Sciatic nerve (tissue), 2 donors: ENCODE measurements around the gene ZNF219. TPM values are rescaled to one million over a fixed set of nuclear protein-coding genes. Genes with fewer than 3 reads are reported as not detected.
"Not testable (repeated sequence)": the region's sequence is repeated elsewhere in the genome, so short reads cannot be mapped to it uniquely, and the experiment has no call there.

Experiments
- ATAC-seq: fragments of 200-7000 bp; cut with Tn5 transposase; one replicate; pipeline ENCODE4 v1.9.1; 2020; ENCODE audit warnings: mild to moderate bottlenecking, moderate library complexity
- DNase-seq: peaks from one replicate; pipeline ENCODE4 v3.0.0-alpha.2; 2020; ENCODE audit warnings: low spot score
- intact Hi-C: fragments of 100-400 bp; cut with DNase I; formaldehyde crosslinking; loops from one replicate; pipeline ENCODE4 v1.14.2; 2022
- total RNA-seq: library from RNA; stranded (reverse); fragmentation: NEBNext Ultra II Directional; extraction: Animal tissue kit (Norgen Biotek cat#: 25700); gene quantifications from one replicate; pipeline ENCODE4 v1.2.1, GENCODE V29; 2021
- donor health status: DM: no; HTN: no; CAD: no.
- donor health status: DM: no; HTN: no; CAD: no.

The ZNF219 gene
- total RNA-seq, 1 donor from 2014 or later, result 43.2 TPM

DNA sequence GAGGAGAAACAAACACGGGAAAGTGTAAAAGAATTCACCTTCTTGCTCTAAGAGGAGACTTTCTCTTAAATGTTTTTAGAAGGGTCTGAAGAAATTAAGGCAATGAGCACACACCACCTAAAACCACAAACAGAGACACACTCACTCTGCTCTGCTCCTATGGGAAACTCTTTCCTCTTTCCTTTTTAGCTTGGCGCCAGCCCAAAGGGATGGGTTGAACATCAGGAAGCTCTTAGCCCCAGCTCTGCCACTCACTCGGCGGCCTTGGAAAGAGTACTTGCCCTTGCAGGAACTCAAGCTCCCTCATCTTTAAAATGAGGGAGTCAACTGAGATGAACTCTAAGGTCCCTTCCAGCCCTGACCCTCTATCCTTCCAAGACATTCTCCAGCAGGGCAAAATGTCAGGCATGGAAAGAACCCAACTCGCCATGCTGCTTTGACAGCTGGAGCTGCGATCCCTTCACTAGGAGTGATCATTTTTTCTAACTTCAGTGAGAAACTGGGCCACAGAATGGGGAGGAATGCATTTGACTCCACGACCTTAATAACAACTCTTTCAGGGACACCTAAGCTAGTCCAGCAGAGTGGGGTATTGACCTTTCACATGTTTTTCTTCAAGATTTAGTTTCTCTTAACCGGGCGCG lies 41.8 kb downstream of the ZNF219 start:
- intact Hi-C loops, result no loop called here
- DNase-seq (peak; percentile 78), ATAC-seq (peak; percentile 86)

GRCh38 chr14:21055432-21056117 lies 42.9 kb downstream of the ZNF219 start:
- DNase-seq (no peak), ATAC-seq (no peak)
- intact Hi-C loops, result no loop called here

DNA sequence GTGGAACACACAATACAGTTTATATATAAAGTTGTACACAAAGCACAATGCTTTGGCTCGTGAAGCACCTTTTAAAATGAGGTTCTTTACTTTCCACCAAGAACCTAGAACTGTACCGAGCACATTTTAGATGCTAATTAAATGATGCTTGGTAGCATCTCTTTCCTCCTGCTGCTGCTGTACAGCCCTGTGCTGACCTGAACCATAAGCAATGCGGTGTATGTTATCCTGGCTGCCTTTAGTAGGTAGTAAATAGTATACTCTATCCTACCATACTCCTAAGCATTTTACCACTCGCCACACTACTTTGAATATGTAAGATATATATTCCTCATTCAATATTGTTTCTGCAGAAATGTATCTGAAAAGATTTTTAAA lies 43.7 kb downstream of the ZNF219 start:
- ATAC-seq (no peak), DNase-seq (no peak)
- intact Hi-C loops, result no loop called here

GRCh38 chr14:21054123-21054767 lies 44.2 kb downstream of the ZNF219 start:
- intact Hi-C loops, result no loop called here
- DNase-seq (no peak), ATAC-seq (no peak)

DNA sequence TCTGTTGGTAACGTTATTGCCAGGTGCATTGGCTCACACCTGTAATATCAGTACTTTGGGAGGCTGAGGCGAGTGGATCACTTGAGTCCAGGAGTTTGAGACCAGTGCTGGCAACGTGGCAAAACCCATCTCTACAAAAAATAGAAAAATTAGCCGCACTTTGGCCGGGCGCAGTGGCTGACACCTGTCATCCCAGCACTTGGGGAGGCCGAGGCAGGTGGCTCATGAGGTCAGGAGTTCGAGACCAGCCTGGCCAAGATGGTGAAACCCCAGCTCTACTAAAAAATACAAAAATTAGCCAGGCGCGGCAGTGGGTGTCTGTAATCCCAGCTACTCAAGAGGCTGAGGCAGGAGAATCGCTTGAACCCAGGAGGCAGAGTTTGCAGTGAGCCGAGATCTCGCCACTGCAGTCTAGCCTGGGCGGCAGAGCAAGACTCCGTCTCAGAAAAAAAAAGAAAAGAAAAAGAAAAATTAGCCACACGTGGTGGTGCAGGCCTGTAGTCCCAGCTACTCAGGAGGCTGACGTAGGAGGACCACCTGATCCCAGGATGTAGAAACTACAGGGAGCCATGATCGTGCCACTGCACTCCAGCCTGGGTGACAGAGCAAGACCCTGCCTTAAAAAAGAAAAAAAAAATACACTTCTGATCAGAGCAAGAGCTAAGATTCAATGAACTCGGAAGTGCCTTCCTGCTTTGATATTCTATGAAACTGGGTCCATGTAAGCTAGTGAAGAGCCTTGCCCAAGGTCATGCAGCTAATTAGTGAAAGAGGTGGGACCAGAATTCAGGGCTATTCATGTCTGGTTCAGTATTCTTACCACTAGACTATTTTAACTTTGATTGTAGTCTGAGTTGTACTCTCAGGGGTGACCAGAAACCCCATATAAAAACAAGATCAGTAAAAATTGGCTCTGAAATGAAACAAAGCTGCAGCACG lies 45.0 kb downstream of the ZNF219 start:
- intact Hi-C loops, result no loop called here
- ATAC-seq (no peak), DNase-seq (no peak)

GRCh38 chr14:21050597-21050996 lies 47.9 kb downstream of the ZNF219 start:
- intact Hi-C loops, result no loop called here
- ATAC-seq (no peak), DNase-seq (no peak)

GRCh38 chr14:21049271-21049673 lies 49.2 kb downstream of the ZNF219 start:
- ATAC-seq, result no peak
- intact Hi-C loops, result no loop called here
- no peak for DNase-seq

DNA sequence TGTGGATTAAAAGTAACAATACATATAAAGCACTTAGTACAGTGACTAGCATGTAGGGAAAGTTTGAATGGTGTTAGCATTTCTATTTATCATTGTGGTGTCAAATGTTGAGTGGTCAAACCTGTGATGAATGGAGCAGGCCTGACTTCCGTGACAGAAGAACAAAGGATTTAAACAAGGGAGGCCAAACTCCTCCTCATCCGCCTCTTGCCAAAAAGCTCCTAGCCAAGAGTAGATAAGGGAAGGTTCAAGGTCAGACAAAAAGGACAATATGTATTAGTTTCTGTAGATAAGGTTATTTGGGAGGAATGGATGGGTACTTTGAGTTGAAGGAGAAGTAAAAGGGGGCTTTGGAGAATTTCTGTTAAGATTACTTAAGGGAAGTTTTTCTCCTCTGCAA lies 49.8 kb downstream of the ZNF219 start:
- no peak for ATAC-seq
- DNase-seq, result no peak
- intact Hi-C loops, result no loop called here

DNA sequence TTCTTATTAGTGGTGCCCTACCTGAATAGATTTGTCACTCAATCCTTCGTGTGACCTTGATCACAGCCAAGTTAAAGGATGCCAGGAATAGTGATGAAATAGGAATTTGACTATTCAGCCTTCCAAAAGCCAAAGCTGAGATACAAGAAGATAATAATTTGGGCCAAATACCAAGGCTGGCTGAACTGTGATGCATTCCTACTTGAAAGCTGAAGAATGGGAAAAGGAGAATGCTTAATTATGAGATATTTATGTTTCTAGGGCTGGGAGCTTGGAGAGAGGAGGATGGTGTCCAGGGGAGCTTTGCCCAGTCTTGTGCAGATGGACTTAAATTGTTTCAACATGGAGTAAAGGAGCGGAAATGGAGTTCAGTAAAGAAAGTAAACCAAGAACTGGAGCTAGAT lies 51.1 kb downstream of the ZNF219 start:
- intact Hi-C loops, result no loop called here
- ATAC-seq (no peak), DNase-seq (no peak)

GRCh38 chr14:21043974-21044618 lies 54.4 kb downstream of the ZNF219 start:
- intact Hi-C loops, result no loop called here
- DNase-seq, result no peak
- no peak for ATAC-seq

DNA sequence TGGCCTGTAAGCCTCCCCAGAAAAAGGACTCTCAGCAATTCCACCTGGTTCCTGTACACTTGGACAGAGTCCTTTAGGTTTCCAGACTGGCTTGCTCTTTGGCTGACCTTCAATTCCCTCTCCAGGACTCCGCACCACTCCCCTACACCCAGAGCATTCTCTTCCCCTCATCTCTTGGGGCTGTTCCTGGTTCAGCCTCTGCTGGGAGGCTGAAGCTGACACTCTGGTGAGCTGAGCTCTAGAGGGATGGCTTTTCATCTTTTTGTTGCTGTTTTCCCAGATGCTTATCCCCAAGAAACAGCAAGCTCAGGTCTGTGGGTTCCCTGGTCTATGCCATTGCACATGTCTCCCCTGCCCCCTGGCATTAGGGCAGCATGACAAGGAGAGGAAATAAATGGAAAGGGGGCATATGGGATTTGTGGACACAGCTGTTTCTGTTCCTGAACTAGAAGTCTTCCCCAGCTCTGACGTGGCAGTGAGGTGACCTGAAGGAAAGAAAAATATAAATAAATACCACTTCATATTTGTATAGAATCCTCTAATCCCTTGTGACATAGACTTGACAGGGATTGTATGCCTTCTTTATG lies 55.0 kb downstream of the ZNF219 start:
- ATAC-seq (no peak), DNase-seq (no peak)
- intact Hi-C loops, result no loop called here

- intact Hi-C loops, result no loop called here
- ATAC-seq (no peak), DNase-seq (no peak)
Measured at GRCh38 chr14:21042918-21043317, 55.5 kb downstream of the ZNF219 start.

- no peak for DNase-seq
- intact Hi-C loops, result no loop called here
- no peak for ATAC-seq
Measured at GRCh38 chr14:21041676-21042433, 56.6 kb downstream of the ZNF219 start, which contains the start of gene RNASE7. Gene RNASE7, plus strand, starts transcription at chr14:21042362. Its CDS starts 631 bp downstream, at chr14:21042993.

- ATAC-seq, intact Hi-C loops, DNase-seq: not testable (repeated sequence)
Measured at GRCh38 chr14:21040941-21041340, 57.5 kb downstream of the ZNF219 start.

DNA sequence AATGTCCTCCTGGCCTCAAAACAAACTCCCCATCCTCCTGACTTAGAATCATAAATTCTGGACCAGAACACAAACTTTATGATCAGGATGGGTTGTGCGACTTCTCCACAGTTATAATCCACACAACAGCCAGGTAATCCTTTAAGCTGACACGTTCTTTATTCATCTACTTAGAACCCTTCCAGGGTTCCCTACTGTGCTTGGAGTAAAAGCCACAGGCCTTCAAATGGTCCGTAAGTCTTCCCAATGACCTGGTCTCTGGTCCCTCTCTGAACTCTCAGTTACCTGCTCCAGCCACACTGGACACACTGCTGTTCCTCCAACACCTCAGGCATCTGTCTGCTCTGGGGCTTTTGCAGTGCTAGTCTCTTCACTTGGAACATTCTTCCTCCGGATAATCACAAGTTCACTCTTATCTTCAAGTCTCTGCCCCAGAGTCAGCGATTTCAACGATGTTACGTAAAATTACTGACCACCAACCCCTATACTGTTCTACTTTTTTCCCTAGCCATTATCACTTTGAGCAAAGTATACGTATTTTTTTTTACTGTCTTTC lies 58.0 kb downstream of the ZNF219 start:
- intact Hi-C loops, result no loop called here
- DNase-seq (no peak), ATAC-seq (no peak)
